Epithelial cell of esophagus (primary cell): ENCODE results near the gene LTA4H.

Experiments used
- DNase-seq: peaks from one replicate; pipeline ENCODE4 v3.0.0; 2010; ENCODE audit warnings: low read depth
- H3K4me3 ChIP-seq: 2 replicates; pipeline ENCODE4 v1.5.1; 2011; ENCODE audit warnings: mild to moderate bottlenecking, low read length, control low read depth
- CTCF ChIP-seq: IDR thresholded peaks from 2 replicates; pipeline ENCODE4 v1.5.1; 2011; ENCODE audit warnings: low read depth, mild to moderate bottlenecking, low read length, control low read depth, inconsistent platforms; ENCODE audit not compliant: insufficient read depth; ENCODE audit errors: missing control alignments

LTA4H gene

GRCh38 chr12:96035283-96036236 lies at the start of gene LTA4H:
Gene LTA4H (minus strand): TSS chr12:96035587. CDS start chr12:96035519, 68 bp downstream.
- peak; percentile 99 for DNase-seq
- TF ChIP-seq CTCF, result no peak

GRCh38 chr12:96084624-96085023 lies 49.2 kb upstream of the LTA4H start:
- TF ChIP-seq CTCF, result no peak
- H3K4me3 ChIP-seq, result no peak overlapping the region
- DNase-seq, result no peak

More at GRCh38 chr12:96035283-96036236, at the start of gene LTA4H:
- peak within 1 kb of the TSS; percentile 67 for H3K4me3 ChIP-seq

- DNase-seq, result peak; percentile 25
- TF ChIP-seq CTCF, result no peak
- no peak overlapping the region for H3K4me3 ChIP-seq
Observed at GRCh38 chr12:96083020-96083719, 47.8 kb upstream of the LTA4H start.

- TF ChIP-seq CTCF, result no peak
- H3K4me3 ChIP-seq, result no peak overlapping the region
- DNase-seq, result no peak
Observed at GRCh38 chr12:96081596-96081995, 46.2 kb upstream of the LTA4H start.

- no peak overlapping the region for H3K4me3 ChIP-seq
- no peak for TF ChIP-seq CTCF
- no peak for DNase-seq
Observed at GRCh38 chr12:96078231-96079135, 43.1 kb upstream of the LTA4H start.

- no peak for DNase-seq
- H3K4me3 ChIP-seq, result no peak overlapping the region
- no peak for TF ChIP-seq CTCF
Observed at GRCh38 chr12:96077081-96077480, 41.7 kb upstream of the LTA4H start.
